ENCODE measurements around the gene PTBP1.
"Not testable (repeated sequence)": the region's sequence is repeated elsewhere in the genome, so short reads cannot be mapped to it uniquely, and the experiment has no call there.

PTBP1 gene

GRCh38 chr19:853614-854220, 56.5 kb downstream of the PTBP1 start:
- not testable (repeated sequence) for H3K36me3 ChIP-seq (ENCODE audit: control insufficient read depth, insufficient read depth, low read length); H2AK5ac ChIP-seq (ENCODE audit: low read length); DNase-seq; H3K9ac ChIP-seq (ENCODE audit: low read length); H2BK5ac ChIP-seq (ENCODE audit: low read length); H3K27me3 ChIP-seq (ENCODE audit: insufficient read depth, low read length, poor library complexity); H3K79me2 ChIP-seq (ENCODE audit: control insufficient read depth, insufficient read depth, low read length); H3K4ac ChIP-seq (ENCODE audit: low read depth, low read length); H4K5ac ChIP-seq (ENCODE audit: low read length); H3K56ac ChIP-seq (ENCODE audit: low read length); H2BK120ac ChIP-seq (ENCODE audit: low read depth, low read length); H3K4me2 ChIP-seq (ENCODE audit: low read length); H2BK15ac ChIP-seq (replicated peaks; ENCODE audit: low read depth); H3K4me1 ChIP-seq (ENCODE audit: control insufficient read depth, low read depth, low read length); H3K23ac ChIP-seq (ENCODE audit: low read length); H3K27ac ChIP-seq (ENCODE audit: low read depth, low read length); H4K8ac ChIP-seq (ENCODE audit: low read depth, low read length); H3K79me1 ChIP-seq (ENCODE audit: low read length); H3K18ac ChIP-seq (ENCODE audit: low read length); H3K4me3 ChIP-seq (ENCODE audit: low read length)
- no CpG with 5 or more reads among the region's 17 CpGs for WGBS (ENCODE audit: extremely low coverage, insufficient coverage, low lambda C conversion rate)

GRCh38 chr19:854549-854948, 57.3 kb downstream of the PTBP1 start:
- H3K79me2 ChIP-seq (ENCODE audit: control insufficient read depth, insufficient read depth, low read length): no peaks in the 10 kb centered on the region
- H3K4me2 ChIP-seq (ENCODE audit: low read length): no peak overlapping the region
- no peaks in the 10 kb centered on the region for H3K36me3 ChIP-seq (ENCODE audit: control insufficient read depth, insufficient read depth, low read length)
- no peak overlapping the region for H2BK120ac ChIP-seq (ENCODE audit: low read depth, low read length)
- no peak overlapping the region for H2BK5ac ChIP-seq (ENCODE audit: low read length)
- H3K18ac ChIP-seq (ENCODE audit: low read length): no peak overlapping the region
- H3K4me3 ChIP-seq (ENCODE audit: low read length): no peak overlapping the region
- H2BK15ac ChIP-seq (replicated peaks; ENCODE audit: low read depth): no peak overlapping the region
- H3K79me1 ChIP-seq (ENCODE audit: low read length): no peaks in the 10 kb centered on the region
- H3K56ac ChIP-seq (ENCODE audit: low read length): no peak overlapping the region
- H3K4me1 ChIP-seq (ENCODE audit: control insufficient read depth, low read depth, low read length): no peaks in the 10 kb centered on the region
- no peak overlapping the region for H2AK5ac ChIP-seq (ENCODE audit: low read length)
- no peak overlapping the region for H3K23ac ChIP-seq (ENCODE audit: low read length)
- no peak overlapping the region for H3K4ac ChIP-seq (ENCODE audit: low read depth, low read length)
- DNase-seq: no peak
- H3K27ac ChIP-seq (ENCODE audit: low read depth, low read length): no peak overlapping the region
- no peak overlapping the region for H4K5ac ChIP-seq (ENCODE audit: low read length)
- no peak overlapping the region for H3K9ac ChIP-seq (ENCODE audit: low read length)
- H3K27me3 ChIP-seq (ENCODE audit: insufficient read depth, low read length, poor library complexity): no peaks in the 10 kb centered on the region
- WGBS (ENCODE audit: extremely low coverage, insufficient coverage, low lambda C conversion rate): no CpG with 5 or more reads among the region's 6 CpGs
- no peak overlapping the region for H4K8ac ChIP-seq (ENCODE audit: low read depth, low read length)

- Histone ChIP-seq H3K4me2 (ENCODE audit: low read length) (no peak overlapping the region), H2AK5ac (ENCODE audit: low read length) (no peak overlapping the region), H3K9ac (ENCODE audit: low read length) (no peak overlapping the region), H3K4ac (ENCODE audit: low read depth, low read length) (no peak overlapping the region), H4K8ac (ENCODE audit: low read depth, low read length) (no peak overlapping the region), H3K27me3 (ENCODE audit: insufficient read depth, low read length, poor library complexity) (peaks cover 4% of the 10 kb centered on the region), H3K23ac (ENCODE audit: low read length) (no peak overlapping the region), H2BK15ac (replicated peaks; ENCODE audit: low read depth) (no peak overlapping the region), H3K79me2 (ENCODE audit: control insufficient read depth, insufficient read depth, low read length) (no peaks in the 10 kb centered on the region), H3K27ac (ENCODE audit: low read depth, low read length) (no peak overlapping the region), H3K4me3 (ENCODE audit: low read length) (no peak overlapping the region), H4K5ac (ENCODE audit: low read length) (no peak overlapping the region), H3K18ac (ENCODE audit: low read length) (no peak overlapping the region), H3K4me1 (ENCODE audit: control insufficient read depth, low read depth, low read length) (no peaks in the 10 kb centered on the region), H2BK120ac (ENCODE audit: low read depth, low read length) (no peak overlapping the region), H3K36me3 (ENCODE audit: control insufficient read depth, insufficient read depth, low read length) (no peaks in the 10 kb centered on the region), H2BK5ac (ENCODE audit: low read length) (no peak overlapping the region), H3K79me1 (ENCODE audit: low read length) (no peaks in the 10 kb centered on the region), H3K56ac (ENCODE audit: low read length) (no peak overlapping the region)
- no peak for DNase-seq
- WGBS (ENCODE audit: extremely low coverage, insufficient coverage, low lambda C conversion rate): no CpG with 5 or more reads among the region's 12 CpGs
These were observed 57.9 kb downstream of the PTBP1 start for GRCh38 chr19:855142-855541.

GRCh38 chr19:855566-856120, 58.4 kb downstream of the PTBP1 start:
- no peak for DNase-seq
- H4K5ac ChIP-seq (ENCODE audit: low read length): no peak overlapping the region
- H3K4me2 ChIP-seq (ENCODE audit: low read length): no peak overlapping the region
- no peak overlapping the region for H2AK5ac ChIP-seq (ENCODE audit: low read length)
- H2BK15ac ChIP-seq (replicated peaks; ENCODE audit: low read depth): no peak overlapping the region
- H2BK5ac ChIP-seq (ENCODE audit: low read length): no peak overlapping the region
- H3K36me3 ChIP-seq (ENCODE audit: control insufficient read depth, insufficient read depth, low read length): no peaks in the 10 kb centered on the region
- no peak overlapping the region for H3K27ac ChIP-seq (ENCODE audit: low read depth, low read length)
- no peak overlapping the region for H3K56ac ChIP-seq (ENCODE audit: low read length)
- H3K4me1 ChIP-seq (ENCODE audit: control insufficient read depth, low read depth, low read length): no peaks in the 10 kb centered on the region
- H3K4ac ChIP-seq (ENCODE audit: low read depth, low read length): no peak overlapping the region
- no peaks in the 10 kb centered on the region for H3K79me1 ChIP-seq (ENCODE audit: low read length)
- H3K27me3 ChIP-seq (ENCODE audit: insufficient read depth, low read length, poor library complexity): peaks cover 6% of the 10 kb centered on the region
- H2BK120ac ChIP-seq (ENCODE audit: low read depth, low read length): no peak overlapping the region
- no peak overlapping the region for H3K9ac ChIP-seq (ENCODE audit: low read length)
- no peak overlapping the region for H3K4me3 ChIP-seq (ENCODE audit: low read length)
- no peak overlapping the region for H3K23ac ChIP-seq (ENCODE audit: low read length)
- H4K8ac ChIP-seq (ENCODE audit: low read depth, low read length): no peak overlapping the region
- H3K18ac ChIP-seq (ENCODE audit: low read length): no peak overlapping the region
- no CpG with 5 or more reads among the region's 40 CpGs for WGBS (ENCODE audit: extremely low coverage, insufficient coverage, low lambda C conversion rate)
- no peaks in the 10 kb centered on the region for H3K79me2 ChIP-seq (ENCODE audit: control insufficient read depth, insufficient read depth, low read length)

- H3K27ac ChIP-seq (ENCODE audit: low read depth, low read length): no peak overlapping the region
- H3K23ac ChIP-seq (ENCODE audit: low read length): no peak overlapping the region
- H3K27me3 ChIP-seq (ENCODE audit: insufficient read depth, low read length, poor library complexity): peaks cover 6% of the 10 kb centered on the region
- no peak overlapping the region for H4K8ac ChIP-seq (ENCODE audit: low read depth, low read length)
- H2BK15ac ChIP-seq (replicated peaks; ENCODE audit: low read depth): no peak overlapping the region
- no peak for DNase-seq
- H3K36me3 ChIP-seq (ENCODE audit: control insufficient read depth, insufficient read depth, low read length): no peaks in the 10 kb centered on the region
- no peak overlapping the region for H2AK5ac ChIP-seq (ENCODE audit: low read length)
- no peaks in the 10 kb centered on the region for H3K79me1 ChIP-seq (ENCODE audit: low read length)
- no peaks in the 10 kb centered on the region for H3K4me1 ChIP-seq (ENCODE audit: control insufficient read depth, low read depth, low read length)
- H3K18ac ChIP-seq (ENCODE audit: low read length): no peak overlapping the region
- H3K4ac ChIP-seq (ENCODE audit: low read depth, low read length): no peak overlapping the region
- WGBS (ENCODE audit: extremely low coverage, insufficient coverage, low lambda C conversion rate): no CpG with 5 or more reads among the region's 9 CpGs
- H2BK5ac ChIP-seq (ENCODE audit: low read length): no peak overlapping the region
- no peak overlapping the region for H3K56ac ChIP-seq (ENCODE audit: low read length)
- no peak overlapping the region for H4K5ac ChIP-seq (ENCODE audit: low read length)
- no peak overlapping the region for H3K9ac ChIP-seq (ENCODE audit: low read length)
- no peak overlapping the region for H3K4me2 ChIP-seq (ENCODE audit: low read length)
- no peak overlapping the region for H2BK120ac ChIP-seq (ENCODE audit: low read depth, low read length)
- no peak overlapping the region for H3K4me3 ChIP-seq (ENCODE audit: low read length)
- H3K79me2 ChIP-seq (ENCODE audit: control insufficient read depth, insufficient read depth, low read length): no peaks in the 10 kb centered on the region
These were observed 61.0 kb downstream of the PTBP1 start for GRCh38 chr19:858284-858683.
